Thyroid gland (tissue), 4 donors: Measurements from ENCODE around the gene STYX. TPM values are rescaled to one million over a fixed set of nuclear protein-coding genes. Genes with fewer than 3 reads are reported as not detected.

Experiments used
- DNase-seq, 2 donors: peaks; one replicate each; pipeline ENCODE4 v3.0.0-alpha.2; 2019
- H3K27ac ChIP-seq, 3 donors: fragments of 200-600 bp; sonication (generic); 1 replicate in 2 of 3; 2 replicates in 1 of 3; pipeline ENCODE4 v1.5.1; 2016 to 2019; ENCODE audit warnings: mild to moderate bottlenecking in 1 of 3, moderate library complexity in 1 of 3
- H3K27me3 ChIP-seq: fragments of 200-600 bp; sonication (generic); one replicate; pipeline ENCODE4 v1.5.1; 2019
- H3K36me3 ChIP-seq, 2 donors: fragments of 200-600 bp; sonication (generic); one replicate each; pipeline ENCODE4 v1.5.1; 2016 to 2019
- H3K4me1 ChIP-seq, 2 donors: fragments of 200-600 bp; sonication (generic); one replicate each; pipeline ENCODE4 v1.5.1; 2017 to 2019
- H3K4me3 ChIP-seq, 3 donors: fragments of 200-600 bp; sonication (generic); replicated peaks in 1 of 3; 1 replicate in 2 of 3; 2 replicates in 1 of 3; pipeline ENCODE4 v1.5.1; 2016; ENCODE audit warnings: mild to moderate bottlenecking in 1 of 3
- H3K9me3 ChIP-seq: fragments of 200-600 bp; sonication (generic); one replicate; pipeline ENCODE4 v1.5.1; 2017
- CTCF ChIP-seq, 6 experiments: fragments of 200-600 bp in 3 of 6; fragments of 450-650 bp in 3 of 6; sonication (generic) in 3 of 6; IDR thresholded peaks; one replicate each; pipeline ENCODE4 v1.5.1; 2016 to 2019; ENCODE audit warnings: antibody characterized with exemption in 6 of 6, mild to moderate bottlenecking in 2 of 6, inconsistent platforms in 1 of 6, moderate library complexity in 1 of 6
- POLR2A ChIP-seq, 2 donors: fragments of 450-650 bp; IDR thresholded peaks; one replicate each; pipeline ENCODE4 v1.6.1; 2017; ENCODE audit warnings: antibody characterized with exemption in 2 of 2, mild to moderate bottlenecking in 2 of 2, moderate library complexity in 1 of 2
- WGBS, 2 donors: methylation state at CpG; one replicate each; pipeline ENCODE4 v1.1.5; 2017; 5-methylcytosine and 5-hydroxymethylcytosine counted together
- intact Hi-C: fragments of 100-400 bp; cut with DNase I; formaldehyde crosslinking; loops from one replicate; pipeline ENCODE4 v1.15.1; 2023
- total RNA-seq, 4 donors: library from RNA; depleted of rRNA; stranded (reverse); fragments of >200 nt; gene quantifications; one replicate each; pipeline ENCODE4 v1.2.3, GENCODE V29; 2016

STYX gene
- total RNA-seq, 4 donors from 2014 or later: 13.7 to 17.1 (median 14.8) TPM

GRCh38 chr14:52801014-52801712, 71.2 kb downstream of the STYX start:
- TF ChIP-seq CTCF (IDR thresholded peaks at IDR 0.05) (no peak), POLR2A (IDR thresholded peaks at IDR 0.05) (no peak)
- no peak for DNase-seq

GRCh38 chr14:52802597-52802996, 72.6 kb downstream of the STYX start:
- no peak for DNase-seq
- no peaks in the 10 kb centered on the region for H3K4me1 ChIP-seq
- no peak overlapping the region for H3K4me3 ChIP-seq
- no peaks in the 10 kb centered on the region for H3K36me3 ChIP-seq
- H3K27me3 ChIP-seq: no peaks in the 10 kb centered on the region
- H3K9me3 ChIP-seq: no peaks in the 10 kb centered on the region
- intact Hi-C loops: no loop called here
- 88% methylated on average over 3 of the region's 3 CpGs for WGBS, 2 donors
- TF ChIP-seq CTCF (IDR thresholded peaks at IDR 0.05) (no peak), POLR2A (IDR thresholded peaks at IDR 0.05) (no peak)
- no peak overlapping the region for H3K27ac ChIP-seq

More at GRCh38 chr14:52801014-52801712, 71.2 kb downstream of the STYX start:
- no peaks in the 10 kb centered on the region for H3K36me3 ChIP-seq
- no peaks in the 10 kb centered on the region for H3K9me3 ChIP-seq
- no peaks in the 10 kb centered on the region for H3K4me1 ChIP-seq
- H3K27me3 ChIP-seq: no peaks in the 10 kb centered on the region
- H3K27ac ChIP-seq: no peak overlapping the region
- WGBS, 2 donors: 72 to 79% methylated on average over 5 of the region's 5 CpGs
- H3K4me3 ChIP-seq: no peak overlapping the region
- intact Hi-C loops: no loop called here

GRCh38 chr14:52806115-52806514, 76.1 kb downstream of the STYX start:
- TF ChIP-seq POLR2A (IDR thresholded peaks at IDR 0.05): no peak
- no peak for TF ChIP-seq CTCF (IDR thresholded peaks at IDR 0.05)
- intact Hi-C loops: no loop called here
- no peak for DNase-seq
- Histone ChIP-seq H3K27ac (no peak overlapping the region), H3K9me3 (no peaks in the 10 kb centered on the region), H3K4me3 (no peak overlapping the region), H3K27me3 (no peaks in the 10 kb centered on the region), H3K36me3 (no peaks in the 10 kb centered on the region), H3K4me1 (no peaks in the 10 kb centered on the region)
- WGBS, 2 donors: 89 to 90% methylated on average over 4 of the region's 4 CpGs

- no peak for DNase-seq
These were observed 78.1 kb downstream of the STYX start for GRCh38 chr14:52808101-52808500.

More at GRCh38 chr14:52808101-52808500, 78.1 kb downstream of the STYX start:
- TF ChIP-seq POLR2A (IDR thresholded peaks at IDR 0.05) (no peak), CTCF (IDR thresholded peaks at IDR 0.05) (no peak)
- no peaks in the 10 kb centered on the region for H3K27me3 ChIP-seq
- H3K36me3 ChIP-seq: no peaks in the 10 kb centered on the region
- WGBS, 2 donors: 95 to 96% methylated on average over 1 of the region's 1 CpG
- H3K4me1 ChIP-seq: no peaks in the 10 kb centered on the region
- no peak overlapping the region for H3K27ac ChIP-seq
- no peak overlapping the region for H3K4me3 ChIP-seq
- no peaks in the 10 kb centered on the region for H3K9me3 ChIP-seq
- intact Hi-C loops: no loop called here
